Middle frontal gyrus (tissue), 1 donor: Measurements from ENCODE around the gene C1QTNF9B.
"Not testable (repeated sequence)": the region's sequence is repeated elsewhere in the genome, so short reads cannot be mapped to it uniquely, and the experiment has no call there.

Experiments used
- DNase-seq: peaks from one replicate; pipeline ENCODE4 v3.0.0-alpha.2; 2015; ENCODE audit warnings: low spot score; ENCODE audit errors: extremely low spot score

The C1QTNF9B gene

DNA sequence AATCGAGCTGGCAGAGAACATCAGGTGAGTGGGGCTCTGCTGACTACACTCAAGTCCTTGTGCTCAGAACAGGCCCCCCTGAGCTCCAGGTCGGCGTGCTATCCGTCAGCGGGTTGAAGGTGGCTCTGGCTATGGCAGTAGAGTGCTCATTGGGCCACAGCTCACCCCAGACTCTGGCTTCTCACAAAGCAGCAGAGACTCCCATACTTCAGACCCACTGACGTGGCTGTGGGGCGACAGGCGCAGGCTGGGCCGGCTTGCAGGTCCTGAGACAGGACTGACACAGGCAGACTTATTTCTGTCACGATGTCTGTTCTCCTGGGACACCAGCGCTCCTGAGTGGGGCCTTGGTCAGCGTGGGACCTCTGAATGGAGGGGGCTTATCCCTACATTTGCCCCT, 2.6 kb downstream of the C1QTNF9B start:
- DNase-seq = not testable (repeated sequence)

DNA sequence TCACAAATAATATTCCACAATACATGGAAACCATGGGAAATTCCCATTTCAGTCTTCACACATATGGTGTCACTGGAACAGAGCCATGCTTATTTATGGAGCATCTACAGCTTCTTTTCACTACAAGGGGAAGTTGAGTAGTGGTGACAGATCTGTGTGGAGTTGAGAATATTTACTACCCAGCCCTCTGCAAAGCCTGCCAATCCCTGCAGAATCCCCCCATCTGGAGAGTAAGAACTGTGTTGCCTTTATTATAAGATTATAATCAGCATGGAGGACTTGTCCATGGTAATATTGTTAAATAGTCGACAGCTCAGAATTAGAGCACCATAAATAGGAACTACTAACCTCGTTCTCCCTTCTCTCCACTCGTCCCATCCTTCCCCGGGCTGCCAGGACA, 3.5 kb downstream of the C1QTNF9B start:
- DNase-seq = not testable (repeated sequence)

DNA sequence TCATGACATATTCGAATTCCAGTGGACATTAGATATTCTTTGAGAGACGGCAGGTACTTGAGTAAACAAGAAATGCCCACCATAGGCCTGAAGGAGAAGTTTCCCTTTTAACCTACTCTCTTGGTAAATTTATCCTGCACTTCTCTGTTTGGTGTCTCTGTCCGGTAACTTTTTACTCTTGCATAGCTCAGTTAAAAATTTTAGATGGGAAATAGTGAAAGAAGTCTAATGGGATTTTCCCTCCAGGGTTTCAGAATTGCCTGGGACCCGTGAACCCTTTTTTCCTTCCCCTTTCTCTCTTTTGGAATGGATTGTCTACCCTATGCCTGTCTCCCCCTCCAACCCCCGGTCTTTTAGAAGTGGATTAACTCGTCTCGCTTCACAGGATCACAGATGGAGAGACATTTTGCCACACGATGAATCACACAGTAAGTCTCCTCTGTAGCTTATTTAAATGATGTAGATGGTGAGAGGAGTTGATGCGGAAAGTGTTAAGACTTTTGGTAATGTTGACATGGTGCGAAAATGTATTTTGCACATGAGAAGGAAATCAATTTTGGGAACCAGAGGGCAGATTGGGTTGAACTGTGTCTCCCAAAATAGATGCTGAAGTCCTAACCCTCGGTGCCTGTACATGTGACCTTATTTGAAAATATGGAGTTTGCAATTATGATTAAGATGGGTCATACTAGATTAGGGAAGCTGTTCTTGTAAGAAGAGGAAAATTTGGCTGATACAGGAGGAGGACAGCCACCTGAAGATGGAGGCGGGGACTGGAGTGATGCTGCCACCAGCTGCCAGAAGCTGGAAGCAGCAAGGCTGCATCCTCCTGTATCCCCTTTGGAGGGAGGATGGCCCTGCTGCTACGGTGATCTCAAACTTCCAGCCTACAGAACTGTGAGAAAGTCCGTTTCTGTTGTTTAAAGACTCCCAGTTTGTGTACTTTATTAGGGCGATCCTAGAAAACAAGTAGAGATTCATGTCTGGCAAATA, 7.4 kb downstream of the C1QTNF9B start:
- no peak for DNase-seq

DNA sequence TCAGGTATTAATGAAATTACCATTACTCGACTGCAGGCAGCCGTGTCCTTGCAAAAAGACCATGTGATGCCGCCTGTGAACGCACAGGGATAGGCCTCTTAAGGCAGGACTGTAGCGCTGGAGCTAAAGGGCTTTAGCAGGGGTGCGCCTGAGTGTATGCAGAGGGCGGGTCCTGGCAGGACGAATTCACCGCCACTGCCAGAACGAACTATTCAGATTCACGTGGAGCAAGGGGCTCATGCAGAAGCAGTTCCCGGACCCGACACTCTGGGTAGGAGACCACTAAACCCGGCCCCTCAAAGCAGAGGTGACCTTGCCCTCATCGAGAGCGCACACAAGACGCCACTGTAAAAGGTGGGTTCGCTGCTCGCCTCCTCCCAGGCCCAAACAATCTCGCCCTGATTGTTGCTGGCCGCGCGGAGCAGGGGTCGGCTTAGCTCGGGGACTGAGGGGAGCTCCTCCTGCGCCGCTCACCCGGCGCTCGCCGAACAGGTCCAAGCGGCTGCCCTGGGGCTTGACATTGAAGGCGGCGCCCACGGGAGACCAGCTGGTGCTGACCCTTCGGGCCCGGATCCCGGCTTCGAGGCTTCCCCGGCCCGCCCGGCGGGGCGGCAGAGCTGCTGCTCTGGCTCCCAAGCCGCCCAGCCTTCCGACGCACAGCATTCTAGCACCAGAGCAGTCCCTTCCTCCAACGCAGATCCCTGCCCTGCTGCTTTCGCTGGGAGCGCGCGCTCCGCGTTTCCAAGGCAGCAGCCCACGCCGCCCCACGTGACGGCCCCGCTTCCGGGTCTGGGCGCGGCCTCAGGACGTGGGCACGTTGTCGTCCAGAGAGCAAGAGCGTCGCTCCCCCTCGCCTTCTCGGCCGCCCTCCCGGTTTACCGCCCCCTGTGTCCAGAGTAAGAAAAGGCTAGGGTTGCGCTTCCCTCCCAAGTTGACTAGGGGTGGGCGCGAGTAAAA, 8.4 kb downstream of the C1QTNF9B start, which contains the start of gene MIPEP:
MIPEP (minus strand) TSS at position 743 of the 957 bp plus-strand sequence; CDS start at position 663, 80 bp downstream.
- DNase-seq = peak; percentile 89

DNA sequence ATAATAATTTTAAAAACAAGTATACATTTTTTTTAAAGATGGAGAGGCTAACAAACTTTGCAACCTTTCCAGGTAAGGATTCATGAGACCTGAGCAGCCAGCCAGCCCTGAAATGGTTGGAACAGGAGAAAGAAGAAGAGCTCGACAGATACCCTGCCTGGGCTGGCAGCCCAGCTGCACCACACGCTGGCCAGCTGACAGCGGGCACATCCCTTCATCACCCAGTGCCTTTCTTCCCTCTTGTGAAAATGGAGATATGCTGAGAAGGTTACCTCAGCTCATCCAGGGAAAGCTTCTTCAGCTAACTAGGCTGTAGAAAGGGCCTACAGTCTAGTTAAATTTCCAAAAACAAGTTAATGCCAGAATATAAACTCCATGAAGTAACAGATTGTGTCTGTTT, 12.9 kb downstream of the C1QTNF9B start:
- DNase-seq = not testable (repeated sequence)

DNA sequence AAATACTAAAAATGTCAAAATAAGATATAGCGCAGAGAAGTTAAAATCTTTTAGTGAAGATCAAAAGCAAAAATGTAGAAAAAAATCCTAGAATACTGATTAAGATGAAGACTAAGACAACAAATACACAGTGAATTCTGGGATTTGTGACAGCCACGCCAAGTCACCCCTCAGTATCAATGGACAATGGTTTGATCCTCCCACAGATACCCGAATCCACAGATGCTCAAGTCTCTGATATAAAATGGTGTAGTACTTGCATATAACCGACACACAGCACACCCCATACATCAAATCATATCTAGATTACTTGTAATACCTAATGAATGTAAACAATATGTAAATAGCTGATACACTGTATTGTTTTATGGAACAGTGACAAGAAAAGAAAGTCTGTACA, 14.0 kb downstream of the C1QTNF9B start:
- DNase-seq = no peak

DNA sequence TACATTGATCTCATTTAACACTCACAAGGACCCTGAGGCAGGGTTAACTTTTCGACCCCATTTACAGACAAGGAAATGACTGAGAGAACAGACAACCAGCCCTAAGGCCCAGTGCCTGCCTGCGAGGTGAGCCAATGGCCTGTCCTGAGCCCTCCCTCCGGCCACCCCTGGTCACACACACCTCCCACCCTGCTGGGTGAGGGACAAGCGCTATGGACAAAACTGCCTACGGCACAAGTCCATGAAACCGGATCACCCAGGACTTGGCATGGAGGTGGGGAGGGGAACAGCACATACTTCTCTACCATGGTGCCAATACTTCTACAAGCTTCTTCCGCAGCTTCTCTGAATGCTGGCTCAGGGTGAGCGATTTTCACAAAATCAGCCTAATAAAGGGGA, 15.9 kb downstream of the C1QTNF9B start:
- DNase-seq = not testable (repeated sequence)

DNA sequence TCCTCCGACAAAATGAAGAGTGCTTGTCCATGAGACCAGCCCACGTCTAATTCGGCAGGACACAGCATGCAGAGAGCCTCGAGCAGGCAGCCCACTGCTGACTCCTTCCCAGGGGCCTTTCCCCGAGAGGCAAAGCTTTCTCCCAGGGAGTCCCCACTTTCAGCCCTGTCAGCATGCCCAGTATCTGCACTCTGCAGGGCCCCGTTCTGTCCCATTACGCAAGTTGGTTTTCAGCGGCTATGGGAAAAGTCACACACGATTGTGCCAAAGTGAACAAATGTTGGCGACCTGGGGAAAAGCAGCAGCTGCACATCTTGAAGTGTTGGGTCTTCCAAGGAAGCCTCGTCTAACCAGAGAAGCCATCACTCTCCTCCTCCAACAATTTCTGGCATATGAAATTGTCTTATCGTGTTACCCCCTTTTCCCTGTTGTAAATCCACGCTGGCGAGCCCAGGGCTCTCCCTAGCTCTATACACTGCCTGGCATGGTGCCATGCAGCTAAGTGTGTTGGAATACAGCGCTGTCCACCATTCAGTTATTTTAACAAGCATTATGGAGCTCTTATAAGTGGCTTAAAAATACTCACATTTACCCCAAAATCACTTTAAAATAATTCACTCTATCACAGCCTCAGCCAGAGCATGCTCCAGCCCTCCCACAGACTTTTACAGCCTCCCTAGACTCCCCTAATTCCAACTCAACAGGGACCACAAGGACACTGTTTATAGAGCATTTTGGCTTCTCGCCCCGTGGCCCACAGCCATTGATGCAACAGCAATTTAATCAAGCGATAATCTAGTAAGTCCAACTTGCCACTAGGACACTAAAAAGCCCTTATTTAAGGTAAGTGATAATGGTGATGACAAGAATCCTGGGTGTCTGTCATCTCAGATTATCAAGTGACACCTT, 16.6 kb downstream of the C1QTNF9B start:
- DNase-seq = not testable (repeated sequence)

DNA sequence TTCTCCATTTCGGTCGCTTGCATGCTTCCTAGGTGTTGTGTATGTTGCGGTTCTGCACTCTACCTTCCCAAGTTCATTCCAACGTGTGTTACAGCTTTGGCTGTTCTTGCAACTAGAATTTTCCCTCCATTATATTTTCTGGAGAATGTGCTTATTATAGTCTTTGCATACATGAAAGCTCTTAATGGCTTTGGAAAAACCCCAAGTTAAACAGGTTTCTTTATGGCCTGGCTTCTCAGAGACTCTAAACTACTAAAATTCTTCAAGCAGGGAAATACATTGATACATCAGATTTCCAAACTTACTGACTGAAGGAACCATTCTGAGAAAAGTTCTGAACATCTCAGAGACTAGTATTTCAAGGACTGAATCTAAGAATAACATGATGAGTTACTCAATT, 20.0 kb downstream of the C1QTNF9B start:
- DNase-seq = no peak

DNA sequence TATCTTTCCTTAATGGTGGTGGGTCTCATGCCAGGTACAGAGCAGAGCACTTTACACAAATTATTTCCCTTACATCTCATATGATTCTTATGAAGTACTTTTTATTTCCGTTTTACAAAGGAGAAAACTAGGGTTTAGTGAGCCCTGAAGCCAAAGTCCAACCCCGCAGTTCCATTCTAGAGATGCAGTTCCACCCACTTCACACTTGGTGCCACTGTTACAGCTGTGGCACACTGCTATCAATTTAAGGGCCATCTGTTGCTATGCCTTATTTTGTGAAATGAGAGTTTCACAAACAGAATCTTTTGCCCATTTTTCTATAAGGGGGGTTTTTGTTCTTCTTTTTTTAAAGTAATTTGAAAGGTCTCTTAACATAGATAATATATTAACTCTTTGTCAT, 21.0 kb downstream of the C1QTNF9B start:
- no peak for DNase-seq

DNA sequence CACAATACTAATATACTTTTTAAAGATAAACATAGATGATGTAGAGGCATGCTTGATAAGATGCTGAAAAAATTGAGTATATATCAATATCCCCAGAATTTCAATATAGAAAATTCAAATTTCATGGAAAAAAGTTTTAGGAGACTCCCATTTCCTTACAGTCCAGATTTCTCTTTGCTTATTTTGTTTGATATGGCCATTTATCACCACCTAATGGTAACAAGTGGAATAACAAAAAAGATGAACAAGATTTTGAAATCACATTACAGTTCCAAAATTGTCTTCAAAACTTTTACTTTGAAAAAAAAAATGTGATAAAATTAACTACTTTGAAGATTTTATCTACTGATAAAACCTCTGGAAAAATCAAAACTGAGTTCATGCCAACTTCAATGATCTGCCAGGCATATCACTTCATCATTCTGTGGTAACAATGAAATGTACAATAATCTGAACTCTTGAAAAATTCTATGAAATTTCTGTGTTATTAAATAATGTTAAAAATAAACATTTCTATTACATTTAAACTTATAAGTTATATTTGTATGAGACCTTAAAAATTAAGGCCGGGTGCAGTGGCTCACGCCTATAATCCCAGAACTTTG, 25.6 kb downstream of the C1QTNF9B start:
- peak; percentile 72 for DNase-seq

DNA sequence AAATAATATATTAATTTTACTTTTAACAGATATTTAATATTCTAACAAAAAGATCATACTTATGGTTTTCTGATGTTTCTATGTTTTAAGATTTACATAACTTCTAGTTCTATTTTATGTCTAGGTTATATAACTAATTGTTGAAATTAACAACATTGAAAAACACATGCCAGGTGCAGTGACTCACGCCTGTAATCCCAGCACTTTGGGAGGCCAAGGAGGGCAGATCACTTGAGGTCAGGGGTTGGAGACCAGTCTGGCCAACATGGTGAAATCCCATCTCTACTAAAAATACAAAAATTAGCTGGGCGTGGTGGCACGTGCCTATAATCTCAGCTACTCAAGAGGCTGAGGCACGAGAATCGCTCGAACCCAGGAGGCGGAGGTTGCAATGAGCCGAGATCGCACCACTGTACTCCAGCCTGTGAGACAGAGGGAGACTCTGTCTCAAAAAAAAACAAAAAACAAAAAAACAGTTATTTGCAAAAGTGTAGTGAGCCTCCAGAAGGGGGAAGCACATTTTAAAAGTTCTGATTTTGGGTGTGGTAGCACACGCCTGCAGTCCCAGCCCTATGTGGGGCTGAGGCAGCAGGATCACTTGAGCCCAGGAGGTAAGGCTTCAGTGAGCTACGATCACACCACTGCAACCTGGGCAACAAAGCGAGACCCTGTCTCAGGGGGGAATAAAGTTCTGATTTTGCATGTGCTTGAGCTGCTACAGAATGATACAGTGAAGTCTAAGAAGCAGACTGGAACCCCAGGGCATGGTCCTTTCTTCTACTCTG, 26.8 kb downstream of the C1QTNF9B start:
- no peak for DNase-seq

DNA sequence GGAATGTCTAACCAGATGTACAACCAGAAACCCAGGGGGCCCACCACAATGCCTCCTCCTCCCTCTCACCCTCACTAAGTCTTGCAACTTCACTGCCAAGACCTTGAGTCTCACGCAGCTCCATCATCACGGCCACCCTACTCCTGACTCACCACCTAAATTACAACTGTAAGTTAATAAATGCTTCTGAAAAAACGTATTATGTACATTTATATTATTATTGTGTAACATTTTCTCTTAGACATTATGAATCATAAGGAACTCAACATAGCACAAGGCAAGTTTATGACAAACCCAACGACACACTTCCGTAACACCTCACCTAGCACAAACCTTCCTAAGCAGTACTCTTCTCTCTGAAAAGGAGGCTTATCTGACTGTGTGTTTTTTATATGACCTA, 28.8 kb downstream of the C1QTNF9B start:
- no peak for DNase-seq

DNA sequence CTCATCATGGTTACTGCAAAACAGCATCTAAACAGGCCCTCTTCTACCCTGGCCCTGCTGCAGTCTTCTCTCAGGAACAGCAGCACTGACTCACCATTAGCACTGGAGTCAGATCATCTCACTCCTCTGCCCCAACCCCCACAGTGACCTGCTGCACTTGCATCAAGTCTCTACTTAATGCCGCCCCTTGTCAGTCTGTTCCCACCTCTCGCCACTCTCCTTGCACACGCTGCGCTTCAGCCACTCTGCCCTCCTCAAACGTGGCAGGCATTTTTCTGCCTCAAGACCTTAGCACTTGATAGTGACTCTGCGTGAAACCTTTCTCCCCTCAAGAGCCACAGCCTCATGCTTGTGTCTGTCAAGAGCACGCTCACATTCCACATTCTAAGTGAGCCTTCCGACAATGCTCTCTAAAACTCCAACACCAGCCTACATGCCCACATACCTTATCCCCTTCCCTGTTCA, 30.2 kb downstream of the C1QTNF9B start:
- no peak for DNase-seq

DNA sequence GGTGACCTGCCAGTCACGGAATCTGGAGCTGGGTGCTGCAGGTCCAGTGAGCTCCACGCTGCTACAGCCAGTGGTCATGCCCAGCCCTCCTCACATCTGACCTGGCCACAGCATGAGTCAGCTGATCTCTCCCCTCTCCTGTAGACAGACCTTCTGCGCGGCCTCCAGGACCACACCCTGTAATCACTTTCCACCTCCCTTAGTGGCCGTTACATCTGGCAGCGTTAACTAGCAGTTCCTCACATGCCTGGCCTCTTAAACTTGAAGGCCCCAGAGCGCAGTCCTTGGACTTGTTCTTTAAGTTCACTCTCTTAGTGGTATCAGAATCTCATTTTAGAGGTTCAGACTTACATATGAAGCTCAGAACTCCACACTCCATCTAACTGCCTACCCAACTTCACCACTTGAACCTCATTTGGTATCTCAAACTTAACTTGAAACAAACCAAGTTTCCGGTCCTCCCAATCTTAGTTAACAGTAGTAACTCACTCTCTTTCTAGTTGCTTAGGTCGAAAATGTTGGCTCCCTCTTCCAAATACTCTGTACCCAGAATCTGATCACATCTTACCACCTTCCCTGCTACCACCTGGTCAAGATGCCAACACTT, 30.8 kb downstream of the C1QTNF9B start:
- no peak for DNase-seq

DNA sequence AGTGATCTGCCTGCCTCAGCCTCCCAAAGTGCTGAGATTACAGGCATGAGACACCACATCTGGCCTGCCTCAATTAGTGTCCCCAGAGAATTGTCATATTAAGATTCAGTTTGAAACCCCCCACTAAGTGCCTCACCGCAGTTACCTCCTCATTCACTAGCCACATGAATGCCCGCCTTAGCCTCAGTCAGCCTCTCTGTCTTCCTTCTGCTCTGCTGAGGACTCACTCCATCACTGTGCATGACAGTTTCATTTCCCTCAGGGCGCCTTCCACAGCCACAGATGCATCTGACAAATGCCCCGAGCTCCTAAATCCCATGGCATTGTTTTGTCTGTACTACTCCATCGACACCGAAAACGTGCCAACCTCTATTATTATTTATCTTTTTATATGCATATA, 31.4 kb downstream of the C1QTNF9B start:
- DNase-seq = no peak

DNA sequence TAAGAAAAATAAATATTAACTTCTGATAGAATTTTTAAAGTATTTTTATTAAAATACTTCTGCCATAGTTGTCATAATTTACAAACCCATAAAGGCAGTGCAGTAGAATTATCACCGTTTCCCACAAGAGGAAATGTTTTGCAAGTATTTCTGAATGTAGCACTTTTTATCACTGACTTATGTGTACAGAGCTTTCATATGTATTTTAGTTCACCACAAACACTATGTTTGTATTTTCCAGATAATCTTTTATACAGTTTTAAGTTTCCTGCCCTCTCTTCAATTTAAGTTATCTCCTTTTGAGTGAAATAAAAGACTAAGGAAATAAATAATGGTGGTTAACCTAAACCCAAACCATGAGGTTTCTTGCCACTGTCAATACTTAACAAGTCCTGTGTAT, 32.3 kb downstream of the C1QTNF9B start:
- no peak for DNase-seq

DNA sequence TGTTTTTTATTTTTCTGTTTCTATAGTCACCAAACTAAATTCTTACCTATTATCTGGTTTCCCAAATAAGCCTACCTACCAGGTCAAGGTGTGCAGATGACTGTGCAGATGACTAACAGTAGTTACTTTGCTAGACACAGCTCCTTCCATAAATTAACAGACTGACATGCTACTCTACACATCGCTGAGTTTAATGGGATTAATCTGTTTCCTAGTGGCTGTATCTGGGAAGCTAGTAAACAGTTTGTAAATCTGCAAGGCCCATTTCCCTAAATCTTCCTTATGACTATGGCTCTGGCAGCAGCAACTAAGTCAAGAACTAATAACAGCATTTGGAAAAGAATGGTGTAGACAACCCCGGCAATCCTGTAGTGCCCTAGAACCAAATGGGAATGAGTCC, 36.0 kb downstream of the C1QTNF9B start:
- DNase-seq = no peak

DNA sequence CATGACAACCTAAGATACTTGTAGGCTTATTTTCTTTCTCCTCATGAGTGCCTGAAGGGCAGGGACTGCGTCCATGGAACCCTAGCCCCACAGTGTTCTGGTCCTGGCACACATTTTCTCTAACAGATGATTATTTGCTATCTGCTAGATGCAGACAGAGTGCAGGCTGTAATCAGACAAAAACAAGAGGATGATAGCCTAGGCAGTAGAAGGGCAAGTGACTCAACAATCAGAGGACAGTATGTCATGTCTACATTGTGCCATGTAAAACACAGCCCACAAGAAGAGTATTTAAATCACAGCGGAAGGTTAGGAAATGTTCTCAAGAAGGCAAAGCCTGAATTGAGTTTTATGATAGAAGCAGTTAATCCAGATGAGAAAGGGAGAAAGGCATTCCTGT, 37.4 kb downstream of the C1QTNF9B start:
- no peak for DNase-seq
